Measurements from ENCODE around the gene TET1. TPM values are rescaled to one million over a fixed set of nuclear protein-coding genes. Genes with fewer than 3 reads are reported as not detected.

TET1 gene
- total RNA-seq, 4 donors from 2014 or later = 3.5 to 40.3 (median 7.1) TPM

- intact Hi-C loops (cut with DNase I; ENCODE audit: low total_unique reads) = no loop called here
- Histone ChIP-seq H3K9me3 (no peaks in the 10 kb centered on the region), H3K4me1 (no peaks in the 10 kb centered on the region), H3K4me3 (peak overlapping the region; percentile 54 to 70), H3K27me3 (no peaks in the 10 kb centered on the region), H3K27ac (peak overlapping the region; percentile 59 to 65), H3K36me3 (no peaks in the 10 kb centered on the region)
- TF ChIP-seq, protein P1, sequence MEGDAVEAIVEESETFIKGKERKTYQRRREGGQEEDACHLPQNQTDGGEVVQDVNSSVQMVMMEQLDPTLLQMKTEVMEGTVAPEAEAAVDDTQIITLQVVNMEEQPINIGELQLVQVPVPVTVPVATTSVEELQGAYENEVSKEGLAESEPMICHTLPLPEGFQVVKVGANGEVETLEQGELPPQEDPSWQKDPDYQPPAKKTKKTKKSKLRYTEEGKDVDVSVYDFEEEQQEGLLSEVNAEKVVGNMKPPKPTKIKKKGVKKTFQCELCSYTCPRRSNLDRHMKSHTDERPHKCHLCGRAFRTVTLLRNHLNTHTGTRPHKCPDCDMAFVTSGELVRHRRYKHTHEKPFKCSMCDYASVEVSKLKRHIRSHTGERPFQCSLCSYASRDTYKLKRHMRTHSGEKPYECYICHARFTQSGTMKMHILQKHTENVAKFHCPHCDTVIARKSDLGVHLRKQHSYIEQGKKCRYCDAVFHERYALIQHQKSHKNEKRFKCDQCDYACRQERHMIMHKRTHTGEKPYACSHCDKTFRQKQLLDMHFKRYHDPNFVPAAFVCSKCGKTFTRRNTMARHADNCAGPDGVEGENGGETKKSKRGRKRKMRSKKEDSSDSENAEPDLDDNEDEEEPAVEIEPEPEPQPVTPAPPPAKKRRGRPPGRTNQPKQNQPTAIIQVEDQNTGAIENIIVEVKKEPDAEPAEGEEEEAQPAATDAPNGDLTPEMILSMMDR (IDR thresholded peaks at IDR 0.05) = no peak
- TF ChIP-seq POLR2A (IDR thresholded peaks at IDR 0.05) = no peak
- DNase-seq = peak; percentile 16 to 33
These were observed 1.9 kb downstream of the TET1 start for GRCh38 chr10:68561865-68562649.

- Histone ChIP-seq H3K27me3 (no peaks in the 10 kb centered on the region), H3K36me3 (no peaks in the 10 kb centered on the region), H3K27ac (peak overlapping the region; percentile 59 to 65), H3K9me3 (no peaks in the 10 kb centered on the region), H3K4me3 (peak overlapping the region; percentile 54 to 70), H3K4me1 (no peaks in the 10 kb centered on the region)
- no peak for TF ChIP-seq POLR2A (IDR thresholded peaks at IDR 0.05)
- TF ChIP-seq, protein P1 (IDR thresholded peaks at IDR 0.05) = no peak
- intact Hi-C loops (cut with DNase I; ENCODE audit: low total_unique reads) = no loop called here
- peak in 1 of 2 donors; percentile 20 for DNase-seq
These were observed 2.8 kb downstream of the TET1 start for GRCh38 chr10:68562661-68563570.

GRCh38 chr10:68564712-68565111 is 4.6 kb downstream of the TET1 start:
- intact Hi-C loops (cut with DNase I; ENCODE audit: low total_unique reads) = no loop called here
- H3K4me1 ChIP-seq = no peaks in the 10 kb centered on the region
- no peak for TF ChIP-seq POLR2A (IDR thresholded peaks at IDR 0.05)
- TF ChIP-seq, protein P1 (IDR thresholded peaks at IDR 0.05) = no peak
- no peaks in the 10 kb centered on the region for H3K9me3 ChIP-seq
- no peaks in the 10 kb centered on the region for H3K36me3 ChIP-seq
- no peak for DNase-seq
- no peak overlapping the region for H3K27ac ChIP-seq
- H3K27me3 ChIP-seq = no peaks in the 10 kb centered on the region
- H3K4me3 ChIP-seq = no peak overlapping the region

DNA sequence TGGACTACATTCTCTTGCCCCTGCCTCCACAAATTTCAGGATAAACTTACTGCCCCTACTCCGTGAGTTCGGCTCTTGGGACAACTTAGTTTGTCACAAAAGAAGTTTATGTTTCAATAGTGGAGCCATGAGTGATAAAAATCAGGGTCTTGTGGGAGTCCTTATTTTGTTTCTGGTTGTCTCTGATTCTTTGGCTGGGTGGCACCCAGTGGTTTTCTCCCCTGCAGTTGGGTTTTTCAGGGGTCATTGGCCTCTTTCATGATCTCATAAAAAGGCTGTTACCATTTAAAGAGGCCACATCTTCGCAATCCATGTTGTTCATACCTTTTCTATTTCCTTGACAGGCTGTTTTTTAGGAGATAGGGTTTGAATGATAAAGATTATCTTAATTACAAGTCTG is 5.5 kb downstream of the TET1 start:
- Histone ChIP-seq H3K27ac (no peak overlapping the region), H3K4me1 (no peaks in the 10 kb centered on the region), H3K36me3 (no peaks in the 10 kb centered on the region), H3K9me3 (no peaks in the 10 kb centered on the region), H3K27me3 (no peaks in the 10 kb centered on the region), H3K4me3 (no peak overlapping the region)
- no peak for DNase-seq
- intact Hi-C loops (cut with DNase I; ENCODE audit: low total_unique reads) = no loop called here
- TF ChIP-seq POLR2A (IDR thresholded peaks at IDR 0.05) = no peak
- TF ChIP-seq, protein P1 (IDR thresholded peaks at IDR 0.05) = no peak

- H3K9me3 ChIP-seq = no peaks in the 10 kb centered on the region
- no peaks in the 10 kb centered on the region for H3K4me1 ChIP-seq
- peak overlapping the region in 1 of 2 donors; percentile 3 for H3K27ac ChIP-seq
These were observed 6.2 kb downstream of the TET1 start for GRCh38 chr10:68566351-68566750.

More at GRCh38 chr10:68566351-68566750, 6.2 kb downstream of the TET1 start:
- TF ChIP-seq, protein P1 (IDR thresholded peaks at IDR 0.05) = no peak
- TF ChIP-seq POLR2A (IDR thresholded peaks at IDR 0.05) = no peak
- no peaks in the 10 kb centered on the region for H3K36me3 ChIP-seq
- intact Hi-C loops (cut with DNase I; ENCODE audit: low total_unique reads) = no loop called here
- no peak overlapping the region for H3K4me3 ChIP-seq
- no peaks in the 10 kb centered on the region for H3K27me3 ChIP-seq
- no peak for DNase-seq
